HG02943 (cell line): ENCODE results near the gene CNTN5.
A peak's percentile ranks its signal among the peaks of the same experiment; 100 is the strongest.
"Not testable (repeated sequence)": the region's sequence is repeated elsewhere in the genome, so short reads cannot be mapped to it uniquely, and the experiment has no call there.

Source experiments
- ATAC-seq: cut with Tn5 transposase; IDR thresholded peaks from one replicate; pipeline ENCODE4 v1.9.1; 2021; ENCODE audit warnings: mild to moderate bottlenecking, low read depth, moderate library complexity; ENCODE audit not compliant: unreplicated experiment

CNTN5 gene

GRCh38 chr11:99020352-99021225 lies at the start of gene CNTN5:
CNTN5 (plus strand) TSS chr11:99020949.
- ATAC-seq, result no peak

GRCh38 chr11:98979205-98979604 lies 41.5 kb upstream of the CNTN5 start:
- no peak for ATAC-seq

- no peak for ATAC-seq
These were observed 4.9 kb upstream of the CNTN5 start for GRCh38 chr11:99015634-99016454.

- no peak for ATAC-seq
These were observed 1.1 kb upstream of the CNTN5 start for GRCh38 chr11:99019696-99020095.

- no peak for ATAC-seq
These were observed 16.3 kb downstream of the CNTN5 start for GRCh38 chr11:99037057-99037456.

GRCh38 chr11:99063331-99063730 lies 42.6 kb downstream of the CNTN5 start:
- no peak for ATAC-seq

GRCh38 chr11:99065121-99065520 lies 44.4 kb downstream of the CNTN5 start:
- ATAC-seq, result no peak

GRCh38 chr11:99066618-99067317 lies 46.0 kb downstream of the CNTN5 start:
- no peak for ATAC-seq

GRCh38 chr11:99068832-99069231 lies 48.1 kb downstream of the CNTN5 start:
- ATAC-seq, result no peak

- ATAC-seq, result peak; percentile 96
These were observed 49.2 kb downstream of the CNTN5 start for GRCh38 chr11:99069856-99070444.

- ATAC-seq, result no peak
These were observed 58.8 kb downstream of the CNTN5 start for GRCh38 chr11:99079576-99079975.

- ATAC-seq, result no peak
These were observed 59.4 kb downstream of the CNTN5 start for GRCh38 chr11:99080154-99080553.

- peak; percentile 21 for ATAC-seq
These were observed 77.5 kb downstream of the CNTN5 start for GRCh38 chr11:99098258-99098657.

GRCh38 chr11:99098751-99099150 lies 78.0 kb downstream of the CNTN5 start:
- peak; percentile 89 for ATAC-seq

GRCh38 chr11:99117603-99118002 lies 96.9 kb downstream of the CNTN5 start:
- ATAC-seq, result no peak

GRCh38 chr11:99133862-99134261 lies 113.1 kb downstream of the CNTN5 start:
- ATAC-seq, result not testable (repeated sequence)

GRCh38 chr11:99135508-99135907 lies 114.8 kb downstream of the CNTN5 start:
- ATAC-seq, result no peak

- no peak for ATAC-seq
These were observed 121.5 kb downstream of the CNTN5 start for GRCh38 chr11:99142237-99142636.

GRCh38 chr11:99148352-99148751 lies 127.6 kb downstream of the CNTN5 start:
- no peak for ATAC-seq

GRCh38 chr11:99154277-99154676 lies 133.5 kb downstream of the CNTN5 start:
- ATAC-seq, result no peak
